GM18499 (cell line): Measurements from ENCODE around the gene MCRIP2.
"Not testable (repeated sequence)": the region's sequence is repeated elsewhere in the genome, so short reads cannot be mapped to it uniquely, and the experiment has no call there.

Experiments used
- ATAC-seq: cut with Tn5 transposase; IDR thresholded peaks from one replicate; pipeline ENCODE4 v1.9.1; 2021; ENCODE audit warnings: moderate number of reproducible peaks; ENCODE audit not compliant: insufficient read depth, unreplicated experiment

The MCRIP2 gene

DNA sequence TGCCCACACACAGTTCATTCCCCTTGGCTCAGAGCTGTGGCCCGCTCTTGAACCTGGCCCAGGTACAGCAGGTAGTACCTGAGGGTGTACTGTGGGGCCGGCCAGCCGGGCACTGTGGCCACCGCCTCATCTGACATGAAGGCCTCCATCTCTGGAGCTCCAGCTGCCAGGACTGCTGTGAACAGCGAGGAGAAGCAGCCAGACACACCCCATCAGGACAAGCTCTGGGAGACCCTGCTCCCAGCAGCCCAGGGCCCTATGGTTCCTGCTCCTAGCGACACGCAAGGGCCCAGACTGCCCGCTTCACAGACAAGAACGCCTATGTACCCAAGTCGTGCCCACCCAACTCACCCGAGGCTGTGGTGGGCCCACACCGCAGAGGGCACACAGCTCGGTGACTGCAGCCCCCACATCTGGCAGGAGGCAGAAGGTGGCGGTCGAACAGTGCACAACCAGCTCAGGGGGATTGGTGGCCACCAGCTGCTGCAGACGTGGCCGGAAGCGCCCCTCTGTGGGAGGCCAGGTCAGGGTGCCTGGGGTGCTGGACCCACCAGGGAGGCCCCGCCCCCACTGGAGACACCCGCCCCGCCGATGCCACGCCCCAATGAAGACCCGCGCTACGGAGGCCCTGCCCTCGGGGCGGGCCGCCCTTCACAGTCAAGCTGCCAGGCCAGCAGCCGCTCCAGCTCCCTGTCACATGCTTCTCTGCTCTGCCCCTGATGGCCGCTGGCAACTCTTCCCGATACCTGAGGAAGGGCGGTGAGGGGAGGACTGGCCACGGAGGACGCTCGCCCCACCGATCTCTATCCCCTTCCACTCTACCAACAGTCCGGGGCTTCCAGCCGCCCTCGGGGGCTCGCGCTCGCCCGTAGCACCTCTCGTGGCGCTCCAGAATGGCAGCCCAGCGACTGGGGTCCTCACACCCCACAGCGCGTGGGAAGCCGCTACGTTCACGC is 37.5 kb downstream of the MCRIP2 start:
- ATAC-seq, result no peak

GRCh38 chr16:679814-680624 is 38.4 kb downstream of the MCRIP2 start, which contains the start of gene STUB1:
Gene STUB1, plus strand, starts transcription at chr16:680410. Its CDS starts 116 bp downstream, at chr16:680526.
- no peak for ATAC-seq

DNA sequence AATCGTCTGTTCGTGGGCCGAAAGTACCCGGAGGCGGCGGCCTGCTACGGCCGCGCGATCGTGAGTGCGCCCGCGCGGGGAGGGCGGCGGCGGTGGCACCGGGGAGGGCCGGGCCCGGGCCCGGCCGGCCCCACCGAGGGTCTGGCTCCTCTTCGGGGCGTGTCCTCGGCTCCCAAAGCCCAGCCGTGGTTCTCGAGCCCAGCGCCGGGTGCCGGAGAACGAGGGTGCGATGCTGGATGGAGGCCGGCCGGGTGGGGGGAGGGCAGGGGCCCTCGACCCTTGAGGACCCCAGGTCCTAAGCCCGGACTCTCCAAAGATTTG is 39.0 kb downstream of the MCRIP2 start:
- ATAC-seq, result no peak

GRCh38 chr16:680967-681745 is 39.5 kb downstream of the MCRIP2 start:
- ATAC-seq, result no peak

- no peak for ATAC-seq
Observed at GRCh38 chr16:681746-682427, 40.3 kb downstream of the MCRIP2 start.

- ATAC-seq, result no peak
Observed at GRCh38 chr16:682493-683395, 41.1 kb downstream of the MCRIP2 start.

GRCh38 chr16:683396-684070 is 41.9 kb downstream of the MCRIP2 start:
- no peak for ATAC-seq

DNA sequence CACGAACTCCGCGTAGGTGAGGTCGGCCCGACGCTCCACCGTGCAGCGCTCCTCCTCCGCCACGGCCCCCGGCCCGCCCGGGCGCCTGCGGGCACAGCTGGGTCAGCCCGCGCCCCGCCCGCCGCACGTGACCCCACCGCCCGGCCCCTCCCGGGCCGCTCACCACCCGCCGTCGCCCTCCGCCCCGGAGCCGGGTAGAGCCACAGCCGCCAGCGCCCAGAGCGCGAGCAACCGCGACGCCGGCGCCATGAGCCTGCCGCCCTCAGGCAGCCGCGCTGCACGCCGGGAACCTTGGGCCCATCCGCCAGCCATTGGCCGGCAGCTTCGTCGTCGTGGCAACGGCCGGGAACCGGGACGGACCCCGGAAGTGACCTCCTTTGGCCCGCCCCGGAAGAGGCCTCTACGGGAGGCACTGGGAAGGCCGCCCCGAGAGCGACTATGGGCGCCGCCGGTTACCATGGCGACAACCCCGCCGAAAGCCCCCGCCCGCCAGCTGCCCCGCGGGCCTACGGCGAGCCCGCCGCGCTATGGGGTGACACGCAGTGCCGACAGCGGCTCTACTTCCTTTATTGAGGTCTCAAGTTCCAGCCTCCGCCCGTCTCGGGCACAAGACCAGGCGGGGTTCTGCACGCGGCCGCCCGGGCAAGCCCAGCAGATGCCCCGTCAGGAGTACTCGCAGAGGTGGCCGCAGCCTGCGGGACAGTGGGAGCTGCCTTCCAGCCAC is 42.6 kb downstream of the MCRIP2 start, which contains the start of gene JMJD8:
Gene JMJD8 (minus strand): TSS at position 264 of the 724 bp plus-strand sequence. CDS start 15 bp downstream, at position 249.
- peak; percentile 59 for ATAC-seq

GRCh38 chr16:684961-685696 is 43.5 kb downstream of the MCRIP2 start:
- no peak for ATAC-seq

- no peak for ATAC-seq
Observed at GRCh38 chr16:685967-686366, 44.3 kb downstream of the MCRIP2 start.

GRCh38 chr16:686459-687260 is 45.0 kb downstream of the MCRIP2 start:
- ATAC-seq, result no peak

GRCh38 chr16:687499-687898 is 45.9 kb downstream of the MCRIP2 start:
- no peak for ATAC-seq

DNA sequence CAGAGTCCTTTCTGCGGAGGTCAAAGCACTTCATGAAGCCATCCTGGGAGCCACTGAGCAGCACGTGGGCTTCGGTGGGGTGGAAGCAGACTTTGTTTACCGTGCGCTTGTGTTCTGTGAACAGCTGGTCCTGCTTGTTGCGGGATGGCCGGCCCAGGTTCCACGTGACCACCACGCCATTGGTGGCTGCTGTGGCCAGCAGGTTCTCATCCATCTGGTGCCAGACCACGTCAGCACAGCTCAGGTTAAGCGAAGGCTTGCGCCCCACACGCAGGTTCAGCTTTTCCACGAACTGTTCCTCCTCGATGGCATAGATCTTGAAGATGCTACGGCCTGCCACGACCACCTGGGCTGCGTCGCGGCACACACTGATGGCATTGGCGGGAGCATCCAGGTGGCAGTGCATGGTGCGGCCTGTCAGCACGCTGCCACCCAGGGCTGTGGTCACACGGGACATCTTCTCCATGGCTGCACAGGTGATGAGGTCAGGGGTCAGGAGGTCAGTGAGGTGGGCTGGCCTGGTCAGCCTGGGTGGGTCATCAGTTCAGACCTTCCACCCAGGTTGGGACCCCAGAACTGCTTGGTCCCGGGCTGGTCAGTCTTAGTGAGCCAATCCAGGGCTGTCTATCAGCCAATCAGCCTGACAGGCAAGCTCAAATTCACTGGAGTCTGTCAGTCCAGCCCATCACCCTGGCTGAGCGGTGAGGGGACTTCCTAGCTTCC is 47.7 kb downstream of the MCRIP2 start:
- no peak for ATAC-seq

GRCh38 chr16:691242-691641 is 49.6 kb downstream of the MCRIP2 start:
- ATAC-seq, result not testable (repeated sequence)

DNA sequence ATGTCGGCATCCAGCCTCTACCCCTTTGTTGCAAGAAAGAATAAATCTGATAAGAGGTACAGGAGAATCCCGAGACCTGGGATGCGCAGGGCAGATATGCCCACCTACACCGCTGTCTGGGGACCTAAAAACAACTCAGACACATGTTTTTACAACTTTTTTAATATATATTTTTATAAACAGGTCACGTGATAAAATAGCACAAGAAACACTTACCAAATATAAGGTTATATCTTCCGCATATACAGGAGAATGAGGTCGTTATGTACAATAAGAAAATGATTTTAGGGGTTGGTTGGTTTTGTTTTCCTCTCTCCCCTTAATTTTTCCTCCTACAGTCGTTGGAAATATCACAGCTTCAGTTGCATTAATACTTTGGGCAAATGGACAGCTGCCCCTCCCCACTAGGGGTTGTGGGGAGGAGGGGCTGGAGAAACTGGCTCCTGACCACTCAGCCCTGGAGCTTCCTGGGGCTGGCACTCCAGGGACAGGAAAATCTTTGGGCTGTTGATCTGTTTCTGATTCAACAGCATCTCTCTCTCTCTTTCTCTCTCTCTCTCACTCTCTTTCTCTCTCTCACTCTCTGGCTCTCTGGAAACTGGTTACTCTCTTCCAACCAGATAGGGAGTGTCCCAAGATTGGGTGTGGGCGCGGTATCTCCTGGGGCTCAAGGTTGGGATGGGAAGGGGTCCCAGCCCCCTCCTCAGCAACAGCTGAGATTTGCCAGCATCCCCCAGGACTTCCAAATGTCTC is 50.9 kb downstream of the MCRIP2 start:
- no peak for ATAC-seq
